WI38 (cell line): Measurements from ENCODE around the gene DEFB132.

Experiments used
- H3K4me3 ChIP-seq: 2 replicates; pipeline ENCODE4 v1.5.1; 2011; ENCODE audit warnings: low read depth, mild to moderate bottlenecking, control low read depth, low read length
- TF ChIP-seq, protein P1 (sequence below): IDR thresholded peaks from 2 replicates; pipeline ENCODE4 v1.5.1; 2012; ENCODE audit warnings: low read depth, mild to moderate bottlenecking, control low read depth, low read length

Gene DEFB132

DNA sequence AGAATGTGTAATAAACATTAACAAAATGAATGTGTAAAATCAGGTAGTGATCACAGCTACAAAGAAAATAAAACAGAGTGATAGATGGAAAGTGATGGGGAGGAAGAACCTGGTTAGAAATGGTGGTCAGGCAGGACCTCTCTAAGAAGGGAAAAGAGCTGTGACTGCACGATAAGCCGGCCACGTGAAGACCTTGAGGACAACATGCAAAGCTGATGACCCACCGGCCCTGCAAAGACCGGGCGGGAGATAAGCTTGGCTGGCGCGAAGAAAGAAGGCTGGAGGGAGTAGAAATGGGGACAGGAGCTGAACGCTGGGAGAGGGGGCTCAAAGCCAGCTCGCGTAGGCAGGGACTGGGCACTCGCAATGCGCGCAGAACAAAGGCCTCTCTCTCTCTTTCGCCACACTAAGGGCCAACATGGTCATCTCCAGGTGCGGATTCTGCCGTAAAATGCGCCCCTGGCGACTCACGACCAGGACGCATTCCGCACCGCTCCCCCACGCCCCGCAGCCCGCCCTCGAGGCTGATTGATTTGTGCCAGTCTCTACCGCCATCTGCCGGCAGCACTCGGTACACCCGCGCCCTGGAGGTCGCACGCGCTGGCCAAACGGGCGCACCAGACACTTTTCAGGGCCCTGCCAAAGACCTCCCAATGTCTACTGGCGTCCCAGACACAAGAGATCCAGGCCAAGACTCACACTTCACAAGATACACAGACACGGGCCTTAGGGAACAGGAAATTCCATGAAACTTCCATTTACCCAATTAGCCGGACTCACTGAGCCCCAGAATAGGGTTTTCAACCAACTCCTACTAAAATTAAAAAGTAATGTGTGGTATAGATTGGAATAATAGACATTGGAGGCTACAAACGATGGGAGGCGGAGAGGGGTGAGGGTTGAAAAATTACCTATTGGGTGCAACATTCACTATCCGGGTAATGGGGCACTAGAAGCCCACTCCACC is 9.4 kb downstream of the DEFB132 start:
- H3K4me3 ChIP-seq, result peak overlapping the region; percentile 60
- TF ChIP-seq, protein P1, sequence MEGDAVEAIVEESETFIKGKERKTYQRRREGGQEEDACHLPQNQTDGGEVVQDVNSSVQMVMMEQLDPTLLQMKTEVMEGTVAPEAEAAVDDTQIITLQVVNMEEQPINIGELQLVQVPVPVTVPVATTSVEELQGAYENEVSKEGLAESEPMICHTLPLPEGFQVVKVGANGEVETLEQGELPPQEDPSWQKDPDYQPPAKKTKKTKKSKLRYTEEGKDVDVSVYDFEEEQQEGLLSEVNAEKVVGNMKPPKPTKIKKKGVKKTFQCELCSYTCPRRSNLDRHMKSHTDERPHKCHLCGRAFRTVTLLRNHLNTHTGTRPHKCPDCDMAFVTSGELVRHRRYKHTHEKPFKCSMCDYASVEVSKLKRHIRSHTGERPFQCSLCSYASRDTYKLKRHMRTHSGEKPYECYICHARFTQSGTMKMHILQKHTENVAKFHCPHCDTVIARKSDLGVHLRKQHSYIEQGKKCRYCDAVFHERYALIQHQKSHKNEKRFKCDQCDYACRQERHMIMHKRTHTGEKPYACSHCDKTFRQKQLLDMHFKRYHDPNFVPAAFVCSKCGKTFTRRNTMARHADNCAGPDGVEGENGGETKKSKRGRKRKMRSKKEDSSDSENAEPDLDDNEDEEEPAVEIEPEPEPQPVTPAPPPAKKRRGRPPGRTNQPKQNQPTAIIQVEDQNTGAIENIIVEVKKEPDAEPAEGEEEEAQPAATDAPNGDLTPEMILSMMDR, result peak; percentile 87

DNA sequence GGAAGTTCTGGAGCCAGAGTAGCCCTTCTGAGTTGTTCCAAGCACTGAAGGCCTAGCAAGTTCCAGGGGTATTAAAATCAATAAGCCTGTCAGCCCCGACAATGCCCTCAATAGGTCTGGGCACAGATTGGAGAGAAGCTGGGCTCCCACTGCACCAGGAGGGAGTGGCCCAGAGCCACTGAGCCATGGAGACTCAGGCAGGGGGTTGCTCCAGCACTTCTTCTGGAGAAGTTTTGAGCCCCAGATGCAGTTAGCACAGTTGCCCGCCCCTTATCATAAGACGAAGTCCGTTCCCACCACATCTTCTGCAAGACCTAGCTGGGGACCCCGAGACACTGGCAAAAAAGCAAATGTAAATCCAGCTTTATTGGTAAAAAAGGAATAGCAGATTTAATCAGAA is 13.0 kb downstream of the DEFB132 start:
- TF ChIP-seq, protein P1, result no peak
- H3K4me3 ChIP-seq, result no peak overlapping the region

DNA sequence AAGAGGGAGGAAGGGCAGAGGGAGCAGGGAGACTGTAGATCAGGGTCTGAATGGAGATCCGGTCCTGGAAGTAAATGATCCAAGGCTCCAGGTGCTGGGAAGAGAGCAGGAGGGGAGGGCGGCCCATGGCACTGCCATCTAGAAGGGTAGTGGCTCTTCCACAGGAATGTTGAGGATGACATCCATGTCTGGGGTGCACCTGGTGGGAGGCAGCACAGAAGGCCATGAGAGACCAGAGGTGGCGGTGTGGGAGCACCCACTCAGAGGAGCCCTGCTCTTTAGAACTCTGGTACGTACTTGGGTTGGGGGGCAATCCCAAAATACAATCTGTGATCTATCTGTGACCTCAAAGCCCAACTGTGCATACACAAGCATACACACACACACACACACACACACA is 13.5 kb downstream of the DEFB132 start:
- TF ChIP-seq, protein P1, result no peak
- no peak overlapping the region for H3K4me3 ChIP-seq

DNA sequence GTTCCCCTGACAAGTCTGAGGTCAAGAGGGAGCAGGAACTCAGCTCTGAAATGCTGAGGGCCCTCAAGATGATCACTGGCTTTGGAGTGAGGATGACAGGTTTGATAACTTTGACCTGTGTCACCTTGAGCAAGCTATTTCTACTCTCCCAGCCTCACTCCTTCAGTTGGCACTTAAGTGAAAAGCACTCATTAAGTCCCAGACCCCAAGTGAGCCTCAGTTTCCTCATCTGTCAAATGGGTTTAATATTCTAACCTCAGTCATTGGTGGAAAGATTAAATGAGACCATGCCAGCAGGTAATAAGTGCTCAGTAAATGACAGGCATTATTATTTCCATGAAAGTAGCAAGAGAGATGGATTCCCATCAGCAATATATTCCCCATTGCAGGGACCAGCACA is 14.0 kb downstream of the DEFB132 start:
- TF ChIP-seq, protein P1, result no peak
- no peak overlapping the region for H3K4me3 ChIP-seq

DNA sequence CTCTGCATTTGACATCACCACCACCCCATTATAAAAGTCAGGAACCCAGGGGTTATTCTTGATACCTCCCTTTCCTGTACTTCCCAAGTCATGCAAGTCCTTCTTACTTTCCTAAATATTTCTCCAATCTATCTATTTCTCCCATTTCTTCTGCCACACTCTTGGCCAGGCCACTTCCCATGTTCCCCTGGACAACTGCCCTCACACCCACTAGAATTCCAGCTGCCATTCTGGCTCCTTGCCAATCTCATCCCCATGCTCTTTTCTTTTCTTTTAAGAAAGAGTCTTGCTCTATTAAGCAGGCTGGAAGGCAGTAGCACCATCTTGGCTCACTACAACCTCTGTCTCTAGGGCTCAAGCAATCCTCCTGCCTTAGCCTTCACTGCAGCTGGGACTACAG is 15.2 kb downstream of the DEFB132 start:
- TF ChIP-seq, protein P1, result no peak

DNA sequence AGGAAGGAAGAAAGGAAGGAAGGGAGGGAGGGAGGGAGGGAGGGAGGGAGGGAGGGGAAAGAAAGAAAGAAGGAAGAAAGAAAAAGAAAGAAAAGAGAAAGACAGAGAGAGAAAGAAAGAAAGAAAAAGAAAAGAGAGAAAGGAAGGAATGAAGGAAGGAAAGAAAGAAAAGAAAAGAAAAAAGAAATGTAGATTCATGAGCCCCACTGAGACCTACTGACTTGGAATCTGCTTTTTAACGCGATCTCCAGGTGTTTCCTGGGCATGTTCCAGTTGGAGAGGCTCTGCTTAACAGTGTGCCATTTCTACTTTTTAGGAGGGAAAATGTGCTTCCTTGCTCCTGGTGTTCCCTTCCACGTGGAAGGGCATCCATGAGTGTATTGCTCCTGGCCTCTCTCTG is 16.4 kb downstream of the DEFB132 start:
- H3K4me3 ChIP-seq, result no peak overlapping the region
- TF ChIP-seq, protein P1, result no peak

More for the DNA sequence above, 15.2 kb downstream of the DEFB132 start:
- no peak overlapping the region for H3K4me3 ChIP-seq

DNA sequence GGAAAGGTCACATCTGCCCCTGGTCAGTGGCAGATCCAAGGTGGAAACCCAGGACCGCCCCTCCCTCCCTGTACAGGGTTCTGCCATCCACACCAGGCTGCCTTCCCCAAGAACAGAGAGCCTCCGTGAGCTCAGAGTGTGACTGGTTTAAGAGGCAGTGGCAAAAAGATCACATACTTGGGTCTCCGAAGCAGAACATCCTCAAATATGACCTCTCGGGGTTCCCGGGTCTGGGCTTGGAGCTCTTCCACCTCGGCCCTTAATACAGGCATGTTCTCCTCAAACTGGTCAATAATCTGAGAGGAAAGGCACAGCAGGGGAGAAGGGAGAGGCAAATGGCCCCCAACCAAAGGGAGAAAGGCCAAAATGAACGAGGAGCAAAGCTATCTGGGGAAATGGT is 18.3 kb downstream of the DEFB132 start:
- H3K4me3 ChIP-seq, result no peak overlapping the region
- TF ChIP-seq, protein P1, result no peak
